Ectodermal cell (in vitro differentiated cells): ENCODE results near the gene MED25.

Source experiments
- H3K27ac ChIP-seq: 2 replicates; pipeline ENCODE4 v1.7.0; 2013; ENCODE audit warnings: mild to moderate bottlenecking, low read depth, low read length; ENCODE audit not compliant: insufficient read depth, poor library complexity, severe bottlenecking
- H3K27me3 ChIP-seq: 2 replicates; pipeline ENCODE4 v1.7.0; 2013; ENCODE audit warnings: mild to moderate bottlenecking, low read length; ENCODE audit not compliant: insufficient read depth, control insufficient read depth, poor library complexity, severe bottlenecking
- H3K36me3 ChIP-seq: one replicate; pipeline ENCODE4 v1.7.0; 2013; ENCODE audit warnings: low read length; ENCODE audit not compliant: control insufficient read depth, insufficient read depth
- H3K4me1 ChIP-seq: one replicate; pipeline ENCODE4 v1.7.0; 2013; ENCODE audit warnings: low read length; ENCODE audit not compliant: control insufficient read depth, insufficient read depth
- H3K4me3 ChIP-seq: 2 replicates; pipeline ENCODE4 v1.7.0; 2013; ENCODE audit warnings: low read depth, low read length, control low read depth; ENCODE audit not compliant: insufficient read depth
- H3K9me3 ChIP-seq: 2 replicates; pipeline ENCODE4 v1.7.0; 2013; ENCODE audit warnings: mild to moderate bottlenecking, low read length, moderate library complexity; ENCODE audit not compliant: control insufficient read depth
- WGBS, 2 experiments: methylation state at CpG; one replicate each; pipeline ENCODE4 v1.1.7; 2013; ENCODE audit warnings: missing lambda C conversion rate in 2 of 2; 5-methylcytosine and 5-hydroxymethylcytosine counted together

MED25 gene

DNA sequence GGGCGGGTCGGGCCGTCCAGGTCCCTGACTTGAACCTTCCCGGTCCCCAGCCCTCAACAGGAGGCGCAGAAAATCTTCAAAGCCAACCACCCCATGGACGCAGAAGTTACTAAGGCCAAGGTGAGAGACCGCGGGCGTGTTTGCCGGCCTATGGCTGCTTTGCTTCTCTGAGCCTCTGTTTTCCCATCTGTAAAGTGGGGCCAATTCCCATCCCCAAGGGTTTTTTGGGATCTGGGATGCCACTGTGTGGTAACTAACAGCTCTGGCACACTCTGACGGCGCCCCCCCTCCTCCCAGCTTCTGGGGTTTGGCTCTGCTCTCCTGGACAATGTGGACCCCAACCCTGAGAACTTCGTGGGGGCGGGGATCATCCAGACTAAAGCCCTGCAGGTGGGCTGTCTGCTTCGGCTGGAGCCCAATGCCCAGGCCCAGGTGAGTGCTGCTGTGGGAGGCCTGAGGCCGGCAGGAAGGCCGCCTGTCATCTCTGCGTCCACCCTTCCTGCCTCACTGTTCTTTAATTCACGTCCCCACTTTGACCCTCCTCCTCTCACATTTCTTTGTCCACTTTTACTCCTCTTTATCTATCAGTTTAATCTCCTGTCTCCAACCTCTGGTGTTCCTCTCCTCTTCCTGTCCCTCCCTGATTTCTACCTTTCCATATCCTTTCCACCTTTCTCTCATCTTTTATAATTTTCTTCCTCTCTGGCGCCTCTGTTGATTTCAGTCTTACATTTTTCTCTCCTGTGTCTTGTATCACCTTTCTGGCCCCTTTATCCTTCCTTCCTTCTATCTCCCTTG lies 12.1 kb upstream of the MED25 start:
- Histone ChIP-seq H3K9me3 (no peaks in the 10 kb centered on the region), H3K36me3 (peaks cover 16% of the 10 kb centered on the region), H3K4me1 (peaks cover 21% of the 10 kb centered on the region), H3K27ac (no peak overlapping the region), H3K4me3 (no peak overlapping the region), H3K27me3 (no peaks in the 10 kb centered on the region)
- 89 to 93% methylated on average over 20 of the region's 20 CpGs for WGBS, 2 experiments

DNA sequence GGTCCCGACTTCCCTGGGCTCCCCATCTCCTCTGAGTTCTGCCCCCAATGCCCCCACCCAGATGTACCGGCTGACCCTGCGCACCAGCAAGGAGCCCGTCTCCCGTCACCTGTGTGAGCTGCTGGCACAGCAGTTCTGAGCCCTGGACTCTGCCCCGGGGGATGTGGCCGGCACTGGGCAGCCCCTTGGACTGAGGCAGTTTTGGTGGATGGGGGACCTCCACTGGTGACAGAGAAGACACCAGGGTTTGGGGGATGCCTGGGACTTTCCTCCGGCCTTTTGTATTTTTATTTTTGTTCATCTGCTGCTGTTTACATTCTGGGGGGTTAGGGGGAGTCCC lies 11.5 kb upstream of the MED25 start:
- Histone ChIP-seq H3K27ac (no peak overlapping the region), H3K36me3 (peaks cover 16% of the 10 kb centered on the region), H3K4me1 (peaks cover 20% of the 10 kb centered on the region), H3K27me3 (no peaks in the 10 kb centered on the region), H3K4me3 (no peak overlapping the region), H3K9me3 (no peaks in the 10 kb centered on the region)
- WGBS, 2 experiments = 96 to 97% methylated on average over 8 of the region's 8 CpGs

DNA sequence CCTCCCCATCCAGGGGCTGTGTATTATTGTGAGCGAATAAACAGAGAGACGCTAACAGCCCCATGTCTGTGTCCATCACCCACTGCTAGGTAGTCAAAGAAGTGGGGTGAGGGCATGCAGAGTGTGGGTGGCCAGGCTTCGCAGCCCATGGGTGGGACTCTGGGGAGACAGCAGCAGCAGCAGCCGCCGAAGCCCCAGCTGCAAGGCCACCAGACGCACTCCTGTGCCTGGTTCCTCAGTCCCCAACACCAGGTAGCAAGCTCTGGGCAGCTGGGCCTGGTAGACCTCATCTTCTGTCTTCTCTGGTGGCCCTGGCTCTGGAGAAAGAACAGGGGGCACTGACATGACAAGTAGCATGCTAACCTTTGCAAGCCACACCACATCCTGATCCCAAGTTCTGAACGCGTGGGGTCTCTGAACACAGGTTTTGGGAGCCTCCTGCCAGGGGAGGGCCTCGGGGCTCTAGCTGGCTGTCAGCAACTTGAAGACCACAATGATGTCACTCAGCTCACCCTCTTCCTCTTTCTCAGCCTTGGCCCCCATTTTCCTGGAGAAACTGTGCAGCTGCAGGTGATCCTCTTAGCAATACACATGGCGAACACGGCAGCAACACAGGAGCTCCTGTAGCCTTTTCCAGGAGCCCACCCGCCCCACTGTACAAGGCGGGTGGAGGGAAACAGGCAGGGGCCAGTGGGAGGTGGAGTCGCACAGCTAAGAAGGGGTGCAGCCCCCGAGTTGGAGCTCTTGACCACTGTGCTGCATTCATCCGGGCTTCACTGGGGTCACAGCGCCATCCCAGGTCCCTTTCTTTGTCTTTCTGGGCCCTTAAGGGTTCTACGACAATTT lies 10.8 kb upstream of the MED25 start:
- Histone ChIP-seq H3K4me3 (no peak overlapping the region), H3K27ac (no peak overlapping the region), H3K36me3 (peaks cover 16% of the 10 kb centered on the region), H3K27me3 (no peaks in the 10 kb centered on the region), H3K4me1 (peaks cover 15% of the 10 kb centered on the region), H3K9me3 (no peaks in the 10 kb centered on the region)
- WGBS, 2 experiments = 93 to 95% methylated on average over 18 of the region's 18 CpGs

DNA sequence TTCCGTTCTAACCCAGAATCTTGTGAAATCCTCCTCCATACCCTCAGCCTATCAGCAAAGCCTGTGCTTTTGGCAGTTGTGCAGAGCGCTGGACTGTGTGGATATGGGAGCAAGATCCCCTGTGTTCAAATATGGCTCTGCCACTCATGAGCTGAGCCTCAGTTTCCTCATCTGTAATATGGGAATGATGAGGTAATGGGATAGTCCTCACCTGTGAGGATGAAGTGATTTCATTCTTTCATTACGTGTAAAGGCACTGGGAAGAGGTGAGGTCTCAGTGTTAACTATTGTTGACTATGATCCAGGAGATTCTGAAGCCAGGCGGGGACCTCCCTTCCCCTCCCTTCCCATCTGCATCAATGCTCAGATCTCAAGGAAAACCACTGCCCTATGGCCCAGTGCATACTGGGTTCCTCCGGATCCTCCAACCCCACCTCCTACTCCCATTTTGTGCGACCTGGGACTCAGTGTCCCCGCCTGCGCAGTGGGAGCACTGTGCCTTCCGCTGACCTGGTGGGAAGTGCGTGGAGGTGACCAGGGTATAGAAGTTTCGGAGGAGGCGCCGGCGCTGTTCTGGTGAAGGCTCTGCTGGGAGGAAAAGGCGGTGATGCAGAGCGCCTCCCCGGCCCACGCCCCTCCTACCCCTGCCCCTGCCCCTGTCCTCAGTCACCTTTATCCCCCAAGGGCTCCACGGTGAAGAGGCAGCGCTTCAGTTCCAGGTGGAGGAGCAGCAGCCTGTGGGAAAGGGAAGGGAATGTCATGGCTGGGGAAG lies 10.0 kb upstream of the MED25 start:
- H3K9me3 ChIP-seq = no peaks in the 10 kb centered on the region
- H3K27ac ChIP-seq = no peak overlapping the region
- H3K4me1 ChIP-seq = peaks cover 15% of the 10 kb centered on the region
- 79 to 80% methylated on average over 20 of the region's 20 CpGs for WGBS, 2 experiments
- no peak overlapping the region for H3K4me3 ChIP-seq
- H3K27me3 ChIP-seq = no peaks in the 10 kb centered on the region
- peaks cover 16% of the 10 kb centered on the region for H3K36me3 ChIP-seq

DNA sequence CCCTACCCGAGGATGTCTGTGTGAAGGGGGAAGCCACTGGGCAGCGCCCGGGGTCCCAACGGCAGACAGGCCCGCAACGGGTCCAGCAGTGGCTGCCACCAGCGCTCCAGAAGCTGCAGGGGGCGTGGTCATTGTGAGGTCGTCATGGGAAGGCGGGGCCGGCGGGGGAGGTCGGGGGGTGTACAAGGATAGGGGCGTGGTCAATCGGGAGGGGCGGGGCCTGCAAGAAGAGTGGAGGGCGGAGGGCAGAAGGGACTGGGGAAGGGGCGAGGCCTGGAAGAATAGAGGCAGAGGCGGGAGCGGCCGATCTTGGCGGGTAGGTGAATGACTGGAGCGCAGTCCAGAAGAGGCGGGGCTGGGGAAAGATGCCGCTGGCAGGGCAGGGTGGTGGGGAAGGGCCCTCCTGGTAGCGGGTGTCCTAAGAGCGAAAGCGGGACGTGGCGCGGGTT lies 9.4 kb upstream of the MED25 start:
- Histone ChIP-seq H3K4me1 (peaks cover 15% of the 10 kb centered on the region), H3K36me3 (peaks cover 16% of the 10 kb centered on the region), H3K4me3 (peak overlapping the region; percentile 52), H3K9me3 (no peaks in the 10 kb centered on the region), H3K27ac (peak overlapping the region; percentile 69), H3K27me3 (no peaks in the 10 kb centered on the region)
- WGBS, 2 experiments = 7% methylated on average over 31 of the region's 31 CpGs

DNA sequence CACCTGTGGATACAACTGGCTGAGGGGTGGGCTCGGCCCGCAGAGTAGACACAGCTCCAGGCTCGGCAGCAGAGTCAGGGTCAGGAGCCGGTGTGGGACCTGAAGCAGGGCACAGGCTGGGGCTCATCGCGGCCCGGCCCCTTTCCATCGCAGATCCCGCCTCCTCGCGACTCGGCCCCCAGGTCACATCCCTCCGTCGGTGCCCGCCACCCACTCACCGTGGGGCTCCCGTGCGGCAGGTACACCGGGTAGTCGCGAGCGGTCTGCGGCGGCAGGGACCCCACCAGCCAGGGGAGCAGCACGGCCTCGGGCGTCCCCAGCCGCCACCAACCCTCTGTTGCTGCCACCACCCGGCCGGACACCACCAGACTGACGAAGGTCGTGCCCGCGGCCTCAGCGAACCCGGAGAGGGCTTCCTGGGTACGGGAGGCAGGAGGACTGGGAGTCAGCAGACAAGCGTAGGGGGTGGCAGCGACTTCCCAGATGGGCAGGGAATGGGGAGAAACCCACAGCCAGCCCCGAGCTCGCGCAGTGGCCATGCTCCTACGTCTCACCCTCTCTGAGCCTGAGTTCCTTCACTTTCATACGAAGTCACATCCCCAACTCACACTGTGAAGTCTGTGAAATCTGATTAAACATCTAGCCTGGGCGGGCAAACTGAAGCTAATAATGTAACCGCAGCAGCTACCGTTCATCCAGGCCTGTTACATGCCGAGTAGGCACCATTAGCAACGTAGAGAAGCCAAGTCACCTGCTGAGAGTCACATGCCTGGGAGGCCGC lies 8.7 kb upstream of the MED25 start:
- Histone ChIP-seq H3K36me3 (peaks cover 16% of the 10 kb centered on the region), H3K9me3 (no peaks in the 10 kb centered on the region), H3K4me3 (peak overlapping the region; percentile 52), H3K27me3 (no peaks in the 10 kb centered on the region), H3K4me1 (peaks cover 15% of the 10 kb centered on the region), H3K27ac (peak overlapping the region; percentile 69)
- 20 to 21% methylated on average over 50 of the region's 50 CpGs for WGBS, 2 experiments

DNA sequence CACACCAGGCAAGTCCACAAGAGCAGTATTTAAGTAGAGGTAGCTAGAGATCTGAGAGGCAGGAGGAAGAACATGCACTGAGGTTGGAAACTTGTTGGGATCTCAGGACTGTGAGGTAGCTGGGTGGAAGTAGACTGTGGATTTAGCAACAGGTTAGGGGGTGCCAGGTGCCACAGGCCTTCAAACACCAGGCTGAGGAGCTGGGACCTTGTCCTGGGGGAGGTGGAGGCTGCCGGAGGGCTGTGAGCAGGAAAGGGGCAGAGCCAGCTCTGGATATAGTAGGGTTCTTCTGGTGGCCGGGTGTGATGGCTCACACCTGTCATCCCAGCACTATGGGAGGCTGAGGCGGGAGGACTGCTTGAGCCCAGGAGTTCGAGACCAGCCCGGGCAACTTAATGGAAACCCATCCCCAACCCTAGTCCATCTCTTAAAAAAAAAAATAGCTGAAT lies 8.1 kb upstream of the MED25 start:
- no peaks in the 10 kb centered on the region for H3K9me3 ChIP-seq
- H3K4me1 ChIP-seq = peaks cover 15% of the 10 kb centered on the region
- no peaks in the 10 kb centered on the region for H3K27me3 ChIP-seq
- peak overlapping the region; percentile 52 for H3K4me3 ChIP-seq
- no peak overlapping the region for H3K27ac ChIP-seq
- WGBS, 2 experiments = 88 to 94% methylated on average over 5 of the region's 5 CpGs
- H3K36me3 ChIP-seq = peaks cover 10% of the 10 kb centered on the region

DNA sequence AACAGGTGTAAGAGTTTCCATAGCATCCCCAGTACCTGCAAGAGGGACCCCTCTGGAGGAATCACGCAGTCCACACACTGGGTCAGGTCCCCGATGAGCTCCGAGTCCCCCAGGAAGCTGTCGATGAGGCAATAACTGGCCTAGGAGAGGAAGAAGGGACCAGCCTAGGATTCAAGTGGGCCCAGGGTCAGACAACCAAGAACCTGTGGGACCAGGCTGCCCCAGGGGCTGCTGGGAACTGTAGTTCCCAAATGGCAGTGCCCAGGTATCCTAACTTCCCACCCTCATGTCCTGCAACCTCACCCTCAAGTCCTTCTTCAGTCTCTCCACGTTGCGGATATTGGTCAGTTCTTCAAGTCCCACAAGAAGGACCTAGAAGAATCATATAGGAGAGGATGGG lies 6.8 kb upstream of the MED25 start:
- no peak overlapping the region for H3K27ac ChIP-seq
- no peaks in the 10 kb centered on the region for H3K27me3 ChIP-seq
- no peaks in the 10 kb centered on the region for H3K9me3 ChIP-seq
- peaks cover 1% of the 10 kb centered on the region for H3K36me3 ChIP-seq
- H3K4me3 ChIP-seq = no peak overlapping the region
- peaks cover 15% of the 10 kb centered on the region for H3K4me1 ChIP-seq
- 97 to 98% methylated on average over 6 of the region's 6 CpGs for WGBS, 2 experiments

DNA sequence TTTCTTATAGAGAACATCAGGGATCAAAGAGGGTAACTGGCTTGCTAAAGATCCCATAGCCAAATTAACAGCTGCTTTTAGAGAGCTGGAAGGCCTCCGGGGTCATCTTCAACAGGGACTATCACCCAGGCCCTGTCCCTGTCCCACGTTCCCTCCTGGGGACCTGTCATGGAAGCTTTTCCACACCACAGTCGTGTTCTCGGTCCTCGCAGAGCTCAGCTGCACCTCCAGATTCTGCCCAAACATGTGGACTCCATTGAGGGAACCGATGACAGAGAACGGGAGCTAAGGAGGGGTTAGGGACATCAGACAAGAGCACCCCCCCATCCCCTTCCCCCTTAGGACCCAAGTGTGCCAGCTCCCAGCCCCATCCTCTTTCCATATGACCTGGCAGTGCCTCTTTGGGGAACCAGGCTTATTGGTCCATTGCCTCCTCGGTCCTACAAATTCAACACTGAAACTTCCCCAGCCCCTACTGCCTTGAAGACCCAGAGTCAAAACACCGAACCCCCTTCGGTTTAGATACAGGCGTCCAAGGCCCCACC lies 5.6 kb upstream of the MED25 start:
- Histone ChIP-seq H3K27me3 (no peaks in the 10 kb centered on the region), H3K36me3 (no peaks in the 10 kb centered on the region), H3K4me3 (peak overlapping the region; percentile 67), H3K27ac (peak overlapping the region; percentile 96), H3K4me1 (peaks cover 15% of the 10 kb centered on the region), H3K9me3 (no peaks in the 10 kb centered on the region)
- WGBS, 2 experiments = 59 to 60% methylated on average over 11 of the region's 11 CpGs
